ENCODE measurements around the gene ACTR3.

Gene ACTR3

GRCh38 chr2:113872201-113872600 is 17.7 kb upstream of the ACTR3 start:
- TF ChIP-seq GABPA (IDR thresholded peaks at IDR 0.05; ENCODE audit: low read depth): no peak
- TF ChIP-seq REST (IDR thresholded peaks at IDR 0.05; ENCODE audit: insufficient replicate concordance, low read depth): no peak

GRCh38 chr2:113873867-113874266 is 16.0 kb upstream of the ACTR3 start:
- TF ChIP-seq CTCF (IDR thresholded peaks at IDR 0.05; ENCODE audit: insufficient read depth, low read length) (no peak), GABPA (IDR thresholded peaks at IDR 0.05; ENCODE audit: low read depth) (no peak), REST (IDR thresholded peaks at IDR 0.05; ENCODE audit: insufficient replicate concordance, low read depth) (no peak), POLR2AphosphoS5 (IDR thresholded peaks at IDR 0.05; ENCODE audit: low read depth) (no peak), SPI1 (IDR thresholded peaks at IDR 0.05; ENCODE audit: borderline replicate concordance, low read depth) (no peak)
- Histone ChIP-seq H3K27me3 (ENCODE audit: insufficient read depth, poor library complexity, severe bottlenecking) (no peaks in the 10 kb centered on the region), H3K27ac (replicated peaks) (no peak overlapping the region), H3K4me3 (replicated peaks; ENCODE audit: insufficient read depth, low read length) (no peak overlapping the region)
- no peak for DNase-seq (ENCODE audit: low read depth in 1 of 2, low spot score in 1 of 2)

More at GRCh38 chr2:113872201-113872600, 17.7 kb upstream of the ACTR3 start:
- Histone ChIP-seq H3K27ac (replicated peaks) (no peak overlapping the region), H3K4me3 (replicated peaks; ENCODE audit: insufficient read depth, low read length) (no peak overlapping the region), H3K27me3 (ENCODE audit: insufficient read depth, poor library complexity, severe bottlenecking) (no peaks in the 10 kb centered on the region)
- no peak for DNase-seq (ENCODE audit: low read depth in 1 of 2, low spot score in 1 of 2)

GRCh38 chr2:113875135-113875534 is 14.8 kb upstream of the ACTR3 start:
- no peak overlapping the region for H3K4me3 ChIP-seq (replicated peaks; ENCODE audit: insufficient read depth, low read length)
- TF ChIP-seq CTCF (IDR thresholded peaks at IDR 0.05; ENCODE audit: insufficient read depth, low read length) (no peak), SPI1 (IDR thresholded peaks at IDR 0.05; ENCODE audit: borderline replicate concordance, low read depth) (no peak), GABPA (IDR thresholded peaks at IDR 0.05; ENCODE audit: low read depth) (no peak), POLR2AphosphoS5 (IDR thresholded peaks at IDR 0.05; ENCODE audit: low read depth) (no peak), REST (IDR thresholded peaks at IDR 0.05; ENCODE audit: insufficient replicate concordance, low read depth) (no peak)
- no peak overlapping the region for H3K27ac ChIP-seq (replicated peaks)
- no peaks in the 10 kb centered on the region for H3K27me3 ChIP-seq (ENCODE audit: insufficient read depth, poor library complexity, severe bottlenecking)
- DNase-seq (ENCODE audit: low read depth in 1 of 2, low spot score in 1 of 2): no peak

All from HL-60 (cell line).